HG03457 (cell line): ENCODE results near the gene KLK11.
"Not testable (repeated sequence)": the region's sequence is repeated elsewhere in the genome, so short reads cannot be mapped to it uniquely, and the experiment has no call there.

ENCODE experiments used
- ATAC-seq: cut with Tn5 transposase; IDR thresholded peaks from one replicate; pipeline ENCODE4 v1.9.1; 2021; ENCODE audit warnings: moderate number of reproducible peaks; ENCODE audit not compliant: unreplicated experiment

The KLK11 gene

DNA sequence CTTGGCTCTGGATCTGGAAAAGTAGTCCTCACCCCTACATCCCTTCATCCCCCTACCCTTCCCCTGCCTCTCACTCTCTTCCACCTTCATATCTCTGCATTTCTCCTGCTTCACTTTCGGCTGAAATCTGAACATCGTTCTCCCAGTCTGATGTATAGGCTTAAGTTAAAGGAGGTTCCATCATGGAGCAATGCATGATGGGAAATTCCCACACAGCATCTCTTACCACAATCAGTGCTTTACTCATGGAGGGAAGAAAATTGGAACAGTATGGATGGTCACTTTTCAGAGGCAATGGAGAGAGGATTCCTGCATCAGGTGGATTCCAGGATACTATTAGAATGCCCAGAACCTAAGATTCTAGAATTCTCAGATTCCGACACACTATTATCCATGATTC, 18.9 kb downstream of the KLK11 start:
- ATAC-seq = no peak

DNA sequence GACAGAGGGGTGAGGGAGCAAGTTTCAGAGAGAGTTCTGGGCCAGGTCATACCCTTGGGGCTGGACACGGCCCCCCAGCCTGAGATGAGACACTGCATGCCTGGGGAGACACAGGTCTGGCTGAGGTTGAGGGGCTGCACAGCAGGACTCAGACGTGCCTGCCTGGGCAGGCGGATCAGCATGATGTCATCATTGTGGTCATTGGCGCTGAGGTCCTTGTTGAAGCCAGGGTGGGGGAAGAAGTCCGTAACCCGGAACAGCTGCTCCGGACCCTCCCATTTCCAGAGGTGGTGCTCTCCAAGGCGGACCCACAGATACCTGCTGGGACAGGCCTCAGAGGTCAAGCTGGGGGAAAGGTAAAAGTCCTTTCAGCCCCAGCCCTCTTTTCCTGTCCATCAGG, 20.0 kb downstream of the KLK11 start:
- no peak for ATAC-seq

- ATAC-seq = no peak
Measured at GRCh38 chr19:51005248-51005647, 21.2 kb downstream of the KLK11 start.

GRCh38 chr19:51003316-51003715, 23.1 kb downstream of the KLK11 start:
- no peak for ATAC-seq

DNA sequence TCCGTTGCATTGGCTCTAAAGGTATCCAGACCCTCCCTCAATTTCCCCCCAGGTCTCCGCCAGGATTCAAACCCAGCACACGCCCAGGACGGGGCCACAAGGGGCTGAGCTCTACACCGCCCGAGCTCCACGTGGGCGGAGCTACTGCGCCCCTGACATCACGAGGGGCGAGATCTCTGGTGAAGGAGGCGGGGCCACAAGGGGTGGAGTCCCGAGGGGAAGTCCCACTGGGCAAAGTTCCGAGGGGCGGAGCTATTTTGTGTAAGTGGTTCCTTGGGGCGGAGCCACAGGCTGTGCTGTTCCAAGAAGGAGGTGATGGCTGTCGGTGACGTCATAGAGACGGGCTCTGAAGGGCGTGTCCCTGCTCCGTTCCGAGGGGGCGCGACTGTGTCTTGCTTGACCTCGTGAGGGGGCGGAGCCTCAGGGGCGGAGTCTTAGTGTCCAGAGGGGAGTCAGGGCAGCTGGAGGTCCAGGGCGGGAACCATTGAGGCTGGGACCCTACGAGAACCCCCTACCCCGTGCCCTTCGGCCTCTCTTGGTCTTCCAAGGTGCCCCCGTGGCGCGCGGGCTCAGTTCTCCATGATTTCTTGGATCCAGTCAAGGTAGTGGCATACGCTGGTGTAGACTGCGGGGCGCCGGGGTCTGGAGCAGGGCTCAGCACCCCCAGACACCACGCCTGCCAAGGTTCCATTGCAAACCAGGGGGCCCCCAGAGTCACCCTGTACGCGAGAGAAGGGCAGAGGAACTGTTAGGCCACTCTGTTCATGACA, 23.7 kb downstream of the KLK11 start:
- ATAC-seq = no peak

DNA sequence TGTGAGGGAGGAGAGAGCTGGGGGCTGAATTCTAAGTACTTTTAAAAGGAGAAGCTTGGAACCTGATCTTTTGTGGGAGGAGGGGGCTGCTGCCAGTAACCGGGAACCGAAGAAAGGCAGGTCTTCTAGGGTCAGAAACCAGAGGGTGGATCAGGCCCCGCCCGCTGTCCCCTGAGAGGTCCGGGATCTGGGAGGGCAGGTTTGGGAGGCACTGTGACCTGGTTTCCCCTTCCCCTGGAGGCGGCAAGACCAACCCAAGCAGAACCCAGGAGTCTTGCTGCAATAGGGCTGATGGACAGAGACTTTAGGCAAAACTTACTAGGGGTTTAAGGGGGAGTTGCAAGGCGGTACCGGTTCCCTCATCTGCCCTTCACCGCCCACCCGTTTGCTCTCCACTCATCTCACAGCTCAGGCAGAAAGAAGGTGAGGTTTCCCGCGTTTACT, 24.3 kb downstream of the KLK11 start:
- ATAC-seq = no peak

GRCh38 chr19:51001515-51001914, 24.9 kb downstream of the KLK11 start, which contains the start of gene KLK8:
KLK8 (minus strand) TSS chr19:51001604; CDS start chr19:51001167, 437 bp downstream.
- no peak for ATAC-seq

DNA sequence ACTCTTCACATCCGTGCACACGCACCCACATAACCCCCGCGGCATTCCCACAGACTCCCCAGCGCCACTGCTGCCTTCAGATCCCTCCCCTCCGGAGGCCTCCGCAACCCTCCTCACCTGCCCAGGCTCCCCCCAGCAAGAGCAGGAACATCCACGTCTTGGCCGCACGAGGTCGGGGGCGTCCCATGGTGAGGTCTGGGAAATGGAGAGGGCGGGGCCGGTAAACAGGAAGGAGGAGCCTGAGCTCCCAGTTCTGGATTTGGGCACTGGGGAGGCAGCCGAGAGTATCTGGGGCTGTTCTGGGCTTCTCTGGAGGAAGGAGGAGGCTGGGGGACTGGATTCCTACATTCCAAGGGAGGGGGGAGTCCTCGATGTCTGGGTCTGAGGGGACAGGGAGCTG, 25.4 kb downstream of the KLK11 start:
- ATAC-seq = no peak

DNA sequence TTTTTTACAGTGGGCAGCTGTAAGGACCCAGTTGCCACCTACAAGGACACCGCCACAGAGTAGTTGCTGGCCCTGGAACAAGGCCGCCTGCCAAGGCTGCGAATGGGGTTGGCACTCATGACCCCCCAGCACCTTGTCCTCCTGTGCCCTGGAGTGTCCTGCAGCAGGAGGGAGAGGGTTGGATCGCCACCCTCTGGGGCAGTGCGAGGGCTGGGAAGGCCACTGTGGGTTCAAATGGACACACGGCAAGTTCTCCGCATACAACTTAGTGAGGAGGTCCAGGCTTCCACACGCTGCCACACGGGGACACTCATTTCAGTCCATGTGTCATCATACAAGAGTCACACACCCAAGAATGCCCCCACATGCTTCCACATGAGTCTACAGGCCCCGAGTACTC, 26.0 kb downstream of the KLK11 start:
- ATAC-seq = no peak

- ATAC-seq = no peak
Measured at GRCh38 chr19:50998686-50999085, 27.7 kb downstream of the KLK11 start.

GRCh38 chr19:50998061-50998460, 28.4 kb downstream of the KLK11 start:
- ATAC-seq = no peak

DNA sequence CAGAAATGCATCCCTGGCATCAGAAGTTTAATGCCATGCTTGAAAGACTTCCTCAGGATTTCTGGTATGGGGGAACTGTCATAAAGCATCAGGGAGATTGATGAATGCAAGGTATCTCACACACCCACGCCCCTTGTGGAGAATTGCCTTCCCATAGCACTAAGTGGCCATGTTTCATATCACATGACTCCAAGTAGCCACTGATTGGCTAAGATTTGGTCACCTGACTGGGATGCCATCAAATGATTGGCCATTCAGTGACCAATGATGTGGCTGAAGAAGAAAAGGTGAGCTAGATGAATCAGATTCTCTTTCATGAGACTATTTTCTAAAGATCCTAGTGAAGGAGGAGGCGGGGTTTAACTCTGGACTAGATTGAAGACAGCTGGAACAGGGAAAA, 32.3 kb downstream of the KLK11 start:
- ATAC-seq = no peak

DNA sequence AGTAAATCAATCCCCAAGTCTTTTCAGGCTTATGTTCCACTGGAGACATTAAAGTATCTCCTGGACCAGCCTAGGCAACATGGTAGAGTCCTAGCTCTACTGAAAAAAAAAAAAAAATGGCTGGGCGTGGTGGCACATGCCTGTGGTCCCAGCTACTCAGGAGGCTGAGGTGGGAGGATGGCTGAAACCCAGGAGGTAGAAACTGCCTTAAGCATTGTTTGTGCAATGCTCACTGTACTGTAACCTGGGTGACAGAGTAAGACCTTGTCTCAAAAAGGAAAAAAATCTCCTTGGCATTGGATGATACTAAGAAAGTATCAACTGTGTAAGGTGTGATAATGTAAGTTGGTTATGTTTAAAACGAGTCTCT, 33.8 kb downstream of the KLK11 start:
- no peak for ATAC-seq

DNA sequence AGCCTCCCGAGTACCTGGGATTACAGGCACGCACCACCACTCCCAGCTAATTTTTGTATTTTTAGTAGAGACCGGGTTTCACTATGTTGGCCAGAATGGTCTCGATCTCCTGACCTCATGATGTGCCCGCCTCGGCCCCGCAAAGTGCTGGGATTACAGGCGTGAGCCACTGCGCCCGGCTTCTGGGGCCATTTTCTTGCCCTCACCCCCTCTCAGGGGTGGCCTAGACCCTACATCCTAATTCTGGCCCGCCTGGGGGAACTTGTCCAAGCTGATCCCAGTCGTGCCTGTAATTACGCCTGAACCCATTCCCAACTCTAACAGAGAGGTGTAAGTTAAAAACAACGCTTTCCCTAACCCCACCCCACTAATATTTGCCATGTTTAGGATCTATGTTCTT, 42.0 kb downstream of the KLK11 start:
- ATAC-seq = not testable (repeated sequence)

DNA sequence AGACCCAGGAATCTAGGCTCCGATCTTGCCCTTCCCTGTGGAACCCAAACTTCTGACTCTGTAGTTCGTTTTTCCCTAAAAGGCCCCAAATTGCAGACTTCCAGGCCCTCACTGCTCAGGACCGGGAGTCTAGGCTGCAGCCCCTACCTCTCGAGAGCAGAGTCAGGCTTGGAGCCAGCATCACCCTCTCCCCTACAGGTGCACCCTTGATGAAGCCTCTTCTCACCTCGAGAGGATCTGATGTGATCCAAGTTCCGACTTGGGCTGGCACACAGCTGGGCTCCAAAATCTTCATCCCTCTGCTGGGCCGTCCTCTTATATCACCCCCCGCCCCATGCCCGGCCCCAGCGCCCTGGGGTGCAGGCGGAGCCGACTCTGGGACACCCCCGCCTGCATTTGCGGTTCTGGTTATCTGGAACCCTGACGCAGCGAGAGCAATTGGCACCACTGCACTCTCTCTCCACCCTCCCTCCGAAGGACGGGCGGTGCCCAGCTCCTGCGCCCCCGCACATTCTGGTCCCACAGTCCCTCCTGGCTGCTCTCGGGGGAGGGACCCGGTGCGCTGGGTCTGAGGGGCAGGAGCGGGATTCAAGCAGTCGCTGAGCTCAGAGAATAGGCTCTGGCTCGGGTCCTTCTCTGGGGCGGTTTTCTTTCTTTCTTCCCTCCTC, 42.7 kb downstream of the KLK11 start, which contains the start of gene KLK7:
TSS of gene KLK7 (minus strand) at position 293 of the 668 bp plus-strand sequence. CDS start 1,518 bp downstream, outside the sequence.
- ATAC-seq = no peak

DNA sequence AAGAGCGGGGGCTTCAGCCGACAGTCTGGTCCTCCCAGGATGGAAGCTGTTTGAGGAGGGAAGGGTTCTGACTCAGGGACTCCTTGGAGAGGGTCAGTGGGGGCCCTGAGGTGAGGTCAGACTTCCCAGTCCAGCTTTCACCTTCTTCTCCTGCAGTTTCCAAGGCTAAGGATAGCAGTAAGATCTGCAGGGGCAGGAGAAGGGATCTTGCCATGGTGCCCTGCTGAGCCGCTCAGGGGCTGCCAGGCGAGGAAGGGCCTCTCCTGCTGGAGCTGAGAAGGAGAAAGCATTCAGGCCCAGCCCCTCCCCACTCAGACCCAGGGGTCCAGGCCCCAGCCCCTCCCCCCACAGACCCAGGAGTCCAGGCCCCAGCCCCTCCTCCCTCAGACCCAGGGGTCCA, 44.2 kb downstream of the KLK11 start:
- no peak for ATAC-seq

- ATAC-seq = no peak
Measured at GRCh38 chr19:50981587-50982146, 44.7 kb downstream of the KLK11 start.

- ATAC-seq = no peak
Measured at GRCh38 chr19:50980208-50980607, 46.2 kb downstream of the KLK11 start.

- ATAC-seq = no peak
Measured at GRCh38 chr19:50979758-50980157, 46.7 kb downstream of the KLK11 start.

DNA sequence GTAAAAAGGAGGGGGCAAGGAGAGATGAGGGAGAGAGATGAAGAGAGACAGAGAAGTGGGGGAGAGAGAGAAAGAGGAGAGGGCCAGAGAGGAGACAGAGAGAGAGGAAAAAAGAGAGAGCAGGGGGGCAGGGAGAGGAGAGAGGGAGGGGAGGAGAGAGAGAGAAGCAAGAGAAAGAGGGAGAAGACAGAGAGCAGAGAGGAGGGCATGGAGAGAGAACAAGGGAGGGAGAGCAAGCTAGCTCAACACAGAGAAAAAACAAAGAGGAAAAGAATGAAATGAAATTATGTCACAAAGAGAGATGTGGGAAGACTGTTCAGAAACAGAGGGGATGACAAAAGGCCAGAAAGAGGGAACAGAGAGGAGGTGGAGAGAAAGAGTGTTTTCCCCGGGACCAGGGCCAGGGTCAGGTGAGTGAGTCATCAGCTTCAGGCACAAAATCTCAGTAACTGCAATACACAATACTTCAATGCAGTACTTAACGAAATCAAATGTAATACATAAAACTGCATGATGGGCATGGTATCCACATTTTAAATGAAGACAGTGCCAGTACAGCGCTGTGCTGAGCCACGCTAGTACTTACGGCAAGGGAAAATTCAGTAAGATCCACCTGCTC, 47.5 kb downstream of the KLK11 start:
- no peak for ATAC-seq

DNA sequence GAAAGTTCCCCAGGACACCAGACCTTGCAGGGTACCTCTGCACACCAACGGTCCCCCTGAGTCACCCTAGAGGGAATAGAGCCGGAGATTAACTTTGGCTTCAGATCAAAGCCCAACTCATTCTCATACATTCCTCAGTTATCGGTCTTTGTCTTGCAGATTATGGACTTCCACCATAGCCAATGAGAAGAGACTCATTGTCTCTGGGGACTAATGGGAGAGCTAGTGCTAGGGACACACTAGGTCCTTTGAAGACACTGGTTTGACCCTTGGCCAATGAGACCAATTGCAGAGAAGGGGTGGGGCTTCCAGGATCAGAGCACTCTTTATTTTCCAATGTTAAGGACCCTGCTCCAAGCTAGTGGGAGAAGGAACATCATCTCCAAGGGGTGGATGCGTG, 48.8 kb downstream of the KLK11 start:
- ATAC-seq = no peak

GRCh38 chr19:50975766-50976165, 50.6 kb downstream of the KLK11 start:
- ATAC-seq = no peak
